Posterior vena cava (tissue), 2 donors: ENCODE measurements around the gene MRPL43. TPM values are rescaled to one million over a fixed set of nuclear protein-coding genes. Genes with fewer than 3 reads are reported as not detected.

Experiments
- DNase-seq: peaks from one replicate; pipeline ENCODE4 v3.0.0-alpha.2; 2020; ENCODE audit warnings: low spot score
- intact Hi-C, 2 donors: fragments of 100-400 bp; cut with DNase I; formaldehyde crosslinking; loops; one replicate each; pipeline versions ENCODE4 v1.14.1 to v1.14.2; 2022 to 2023
- total RNA-seq, 2 donors: library from RNA; stranded (reverse); fragmentation: NEBNext Ultra II Directional; extraction: Animal tissue kit (Norgen Biotek cat#: 25700); gene quantifications; one replicate each; pipeline ENCODE4 v1.2.1, GENCODE V29; 2021
- donor health status: DM: yes; HTN: yes; CAD: no.
- donor health status: DM: yes; HTN: yes; CAD: no.

The MRPL43 gene
- total RNA-seq, 2 donors from 2014 or later = 48.6 to 53.9 TPM

DNA sequence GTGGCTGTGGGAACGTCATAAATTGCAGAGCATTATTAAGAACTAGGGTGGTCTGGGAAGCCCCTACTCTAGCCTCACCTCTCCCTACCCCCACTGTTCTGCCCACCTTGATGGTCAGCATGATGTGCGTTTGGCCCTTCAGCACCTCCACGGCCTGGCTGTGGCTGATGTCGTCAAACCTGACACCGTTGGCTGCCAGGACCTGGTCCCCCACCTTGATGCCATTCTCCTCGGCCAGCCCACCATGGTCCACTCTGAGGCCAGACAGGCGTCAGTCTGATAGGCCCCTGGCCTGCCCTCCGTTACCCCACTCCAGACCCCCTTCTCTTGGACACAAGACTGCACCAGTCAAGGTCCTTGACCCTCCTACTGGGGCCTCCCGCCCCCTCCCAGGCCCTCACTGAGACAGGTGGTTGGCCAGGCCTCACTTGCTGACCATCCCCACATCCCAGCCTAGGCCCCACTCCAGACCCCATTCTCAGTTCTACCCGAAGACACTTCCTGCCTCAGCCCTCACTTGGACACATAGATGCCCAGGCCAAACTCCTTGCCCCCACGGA is 34.5 kb upstream of the MRPL43 start:
- no peak for DNase-seq
- intact Hi-C loops = no loop called here

DNA sequence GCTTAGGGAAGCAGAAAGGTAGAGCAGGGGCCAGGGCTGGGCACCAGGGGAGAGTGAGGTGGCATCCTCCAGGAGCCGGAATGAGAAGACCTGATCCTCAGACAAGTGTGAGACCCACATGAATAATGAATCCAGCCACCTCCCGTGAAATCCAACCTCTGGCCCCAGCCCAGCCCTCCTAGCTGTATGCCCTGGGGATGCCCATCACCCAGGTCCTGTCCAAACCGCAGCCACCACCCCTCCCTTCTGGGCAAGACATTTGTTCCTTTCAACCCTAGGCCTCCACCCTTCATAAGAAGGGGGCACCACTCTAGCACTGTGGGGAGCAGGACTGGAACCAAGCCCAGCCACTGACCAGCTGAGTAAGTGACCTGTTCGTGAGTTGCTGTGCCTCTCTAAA is 33.9 kb upstream of the MRPL43 start:
- intact Hi-C loops = no loop called here
- DNase-seq = no peak

DNA sequence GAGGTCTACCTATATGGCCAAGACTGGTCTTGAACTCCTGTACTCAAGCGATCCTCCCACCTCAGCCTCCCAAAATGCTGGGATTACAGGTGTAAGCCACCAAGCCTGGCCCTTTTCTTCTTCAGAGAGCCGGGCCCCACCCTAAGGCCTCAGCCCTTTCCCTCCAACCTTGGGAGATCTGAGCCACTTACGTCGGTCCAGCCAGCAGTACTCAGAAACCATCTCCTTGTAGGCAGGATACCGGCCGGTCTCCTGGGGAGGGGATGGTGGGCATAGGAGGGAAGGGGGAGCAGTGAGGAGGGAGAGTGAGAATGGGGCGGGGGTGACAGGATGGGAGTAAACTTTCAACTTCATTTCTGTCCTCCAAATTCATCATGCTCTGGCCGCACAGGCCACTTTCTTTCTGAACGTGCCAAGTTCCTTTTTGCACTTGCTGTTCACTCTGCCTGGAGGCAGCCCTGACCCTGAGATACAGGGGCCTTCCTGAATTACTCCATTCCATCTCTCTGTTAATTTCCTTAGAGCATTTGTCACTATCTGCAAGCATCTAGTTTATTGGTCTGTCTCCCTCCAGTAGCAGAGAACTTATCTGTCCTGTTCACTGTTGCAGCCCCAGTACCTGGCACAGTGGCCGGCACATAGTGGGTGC is 33.3 kb upstream of the MRPL43 start:
- no peak for DNase-seq
- intact Hi-C loops = no loop called here

DNA sequence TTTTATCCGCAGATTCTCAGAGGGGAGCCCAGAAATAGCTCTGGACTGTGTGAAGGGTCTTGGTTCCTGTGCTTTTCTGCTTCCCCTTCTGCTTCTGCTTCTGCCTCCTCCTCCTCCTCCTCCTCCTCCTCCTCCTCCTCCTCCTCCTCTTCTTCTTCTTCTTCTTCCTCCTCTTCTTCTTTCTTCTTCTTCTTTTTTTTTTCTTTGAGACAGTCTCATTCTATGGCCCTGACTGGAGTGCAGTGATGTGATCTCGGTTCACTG is 32.1 kb upstream of the MRPL43 start:
- intact Hi-C loops = no loop called here
- DNase-seq = no peak

DNA sequence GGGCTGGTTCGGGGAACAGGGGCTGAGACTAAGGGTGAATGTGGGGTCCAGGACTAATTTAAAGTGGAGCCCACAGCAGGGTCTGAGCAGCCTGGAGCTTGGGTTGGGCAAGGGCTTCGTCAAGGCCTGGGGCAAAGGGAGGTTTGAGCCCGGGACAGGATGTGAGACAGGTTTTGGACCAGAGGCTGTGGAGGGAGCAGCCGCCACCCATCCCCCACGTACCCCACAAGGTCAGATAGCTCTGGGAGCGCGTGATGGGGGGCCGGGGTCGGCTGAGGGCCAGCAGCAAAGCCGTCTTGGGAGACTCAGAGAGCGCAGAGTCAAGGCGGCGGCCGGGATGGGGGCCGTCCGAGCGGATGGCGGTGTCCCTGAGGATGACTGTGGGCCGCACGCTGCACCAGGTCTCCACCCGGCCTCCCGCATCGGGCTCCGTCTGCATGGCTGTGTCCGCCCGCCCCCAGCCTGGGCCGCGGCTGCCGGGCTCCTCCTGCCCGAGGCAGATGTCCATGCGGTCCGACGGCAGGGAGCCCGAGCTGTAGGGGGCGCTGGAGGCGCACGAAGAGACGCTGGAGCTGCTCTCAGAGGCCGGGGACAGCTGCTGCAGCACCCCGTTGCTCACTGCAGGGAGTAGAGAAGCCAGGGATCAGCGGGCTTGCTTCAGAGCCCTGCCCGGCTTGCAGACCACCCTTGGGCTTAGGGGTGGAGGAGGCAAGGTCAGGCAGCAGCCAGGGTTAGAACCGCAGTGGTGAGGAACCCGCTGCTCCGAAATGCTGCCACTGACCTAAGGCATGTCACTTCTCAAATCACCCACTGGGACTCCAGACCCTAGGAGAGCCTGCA is 31.5 kb upstream of the MRPL43 start:
- intact Hi-C loops = no loop called here
- peak; percentile 96 for DNase-seq

DNA sequence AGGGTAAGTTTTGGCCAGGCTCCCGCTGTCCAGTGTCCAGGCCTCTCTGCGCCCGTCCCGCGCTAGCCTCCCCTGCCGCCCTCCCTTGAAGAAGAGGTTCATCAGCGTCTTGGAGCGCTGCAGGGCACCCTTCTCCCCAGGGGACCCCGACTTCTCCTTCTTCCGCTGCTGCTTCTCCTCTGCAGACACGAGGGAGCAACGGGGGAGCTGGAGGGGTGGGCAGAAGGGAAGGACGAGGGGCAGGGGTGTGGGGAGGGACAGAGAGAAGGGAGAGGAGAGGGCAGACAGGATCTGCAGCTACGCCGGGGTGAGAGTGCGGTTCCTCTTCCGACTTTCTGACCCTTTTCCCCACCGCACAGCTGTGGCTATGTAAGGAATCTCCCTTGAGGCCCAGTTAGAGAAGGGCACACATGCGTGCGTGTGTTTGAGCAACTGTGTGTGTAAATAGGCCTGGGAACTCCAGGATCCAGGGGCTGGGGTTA is 30.9 kb upstream of the MRPL43 start:
- DNase-seq = no peak
- intact Hi-C loops = no loop called here

DNA sequence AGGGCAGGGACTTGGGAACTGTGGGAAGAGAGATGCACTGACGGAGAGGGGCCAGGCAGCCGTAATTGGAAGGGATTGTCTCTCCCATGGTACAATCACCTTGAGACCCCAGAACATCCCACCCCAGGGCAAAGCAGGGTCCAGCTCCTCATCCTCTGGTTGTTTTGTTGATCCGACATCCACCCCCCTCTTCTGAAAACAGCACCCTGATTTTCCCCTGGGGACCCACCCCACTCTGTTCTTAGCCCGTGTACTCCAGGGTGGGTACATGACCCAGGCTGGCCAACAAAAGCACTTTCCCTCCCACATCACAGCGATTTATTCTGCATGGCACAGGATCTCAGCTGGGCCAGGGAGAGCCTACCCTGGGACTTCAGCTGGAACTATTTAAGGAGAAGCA is 29.5 kb upstream of the MRPL43 start:
- DNase-seq = no peak
- intact Hi-C loops = no loop called here

DNA sequence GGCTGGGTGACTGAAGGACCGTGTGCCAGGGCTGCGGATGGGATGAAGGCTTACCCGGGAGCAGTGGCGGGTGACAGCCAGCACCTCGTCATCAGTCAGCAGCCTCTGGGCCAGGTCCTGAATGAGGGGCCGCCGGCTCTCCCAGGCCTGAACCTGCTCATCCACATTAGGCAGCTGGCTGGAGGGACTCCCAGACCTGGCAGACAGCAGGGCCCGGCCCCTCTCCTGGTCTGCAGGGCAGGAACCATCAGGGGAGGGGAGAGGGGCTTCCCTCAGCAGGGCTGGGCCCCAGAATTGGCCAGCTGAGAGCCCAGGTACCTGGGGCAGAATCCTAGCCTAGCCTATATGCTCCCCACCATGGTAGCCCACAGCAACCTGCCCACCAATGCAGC is 28.3 kb upstream of the MRPL43 start:
- intact Hi-C loops = no loop called here
- no peak for DNase-seq

DNA sequence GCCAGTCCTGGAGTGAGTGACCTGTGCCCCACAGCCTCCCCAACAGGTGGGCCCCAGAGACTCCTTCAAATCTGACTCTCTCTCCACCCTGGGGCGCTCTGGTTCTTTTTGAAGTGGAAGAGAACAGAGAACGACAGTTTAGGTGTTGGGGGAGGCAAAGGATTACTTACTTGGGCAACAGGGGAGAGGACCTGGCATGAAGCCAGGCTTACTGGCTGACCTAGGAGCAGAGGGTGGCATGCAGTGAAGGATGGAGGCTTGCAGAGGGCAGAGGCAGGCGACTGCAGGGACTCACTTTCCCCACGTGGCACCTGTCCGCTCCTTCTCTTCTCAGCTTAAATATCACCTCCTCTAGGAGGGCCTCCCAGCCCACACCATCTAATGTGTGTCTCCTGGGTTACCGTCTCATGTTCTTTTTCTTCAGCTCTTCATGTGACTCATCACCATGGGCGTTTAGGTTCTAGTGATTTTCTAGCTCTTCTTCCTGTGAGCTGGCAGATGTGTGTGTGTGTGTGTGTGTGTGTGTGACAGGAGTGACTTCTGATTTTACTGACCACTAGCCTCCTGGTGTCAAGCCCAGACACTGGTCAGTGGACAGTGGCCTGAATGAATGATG is 27.8 kb upstream of the MRPL43 start:
- intact Hi-C loops = no loop called here
- no peak for DNase-seq

DNA sequence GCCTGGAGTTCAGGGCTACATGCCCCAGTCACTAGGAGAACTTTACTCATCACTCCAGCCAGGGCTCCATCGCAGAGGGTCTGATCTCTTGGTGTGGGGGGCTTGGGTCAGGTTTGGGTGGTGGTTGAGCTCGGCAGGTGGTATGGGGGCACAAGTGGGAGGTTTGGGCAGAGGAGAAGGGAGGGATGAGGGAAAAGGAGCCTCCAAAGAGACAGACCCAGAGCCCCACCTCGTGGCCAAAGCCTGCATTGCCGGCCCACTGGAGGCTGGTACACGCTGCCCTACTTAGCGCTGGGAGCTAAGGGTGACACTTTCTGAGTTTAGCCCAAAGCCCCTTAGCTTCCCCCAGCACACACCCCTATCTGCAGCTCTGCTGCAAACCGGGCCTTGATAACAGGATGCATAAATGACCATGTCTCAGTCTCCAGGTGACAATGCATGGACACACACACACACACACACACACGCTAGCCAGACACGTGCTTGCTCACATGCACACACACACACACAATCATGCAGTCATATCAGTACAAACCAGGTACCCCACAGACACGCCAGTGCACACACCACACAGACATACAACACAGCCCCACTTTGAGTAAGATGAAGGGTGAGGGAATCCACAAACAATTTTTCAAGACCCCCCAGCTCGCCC is 27.1 kb upstream of the MRPL43 start:
- intact Hi-C loops = no loop called here
- peak; percentile 92 for DNase-seq

DNA sequence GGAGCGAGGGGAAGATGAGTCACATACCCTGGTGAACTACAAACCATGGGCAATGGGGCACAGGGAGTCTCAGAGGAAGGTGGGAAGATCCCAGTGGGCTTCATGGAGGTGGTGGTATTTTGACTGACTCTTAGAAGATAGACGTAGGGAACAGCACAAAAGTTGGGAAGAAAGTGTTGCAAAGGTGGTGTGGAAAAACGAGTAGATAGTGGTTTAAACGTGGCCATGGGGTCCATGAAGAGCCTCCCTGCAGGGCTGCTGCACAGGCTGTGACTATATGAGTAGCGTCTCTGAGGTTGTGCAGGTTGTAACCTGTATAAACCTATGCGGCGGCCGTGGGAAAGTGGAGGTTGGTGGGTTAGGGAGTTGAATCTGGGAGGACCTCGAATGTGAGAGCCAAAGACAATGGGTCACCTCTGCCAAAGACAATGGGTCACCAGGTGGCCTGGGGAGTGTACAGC is 26.1 kb upstream of the MRPL43 start:
- intact Hi-C loops = loop anchor here in 1 of 2 donors (2.0 kb wide), 1 partner anchor 15 kb away; the partner anchor contains the start of gene LZTS2
- no peak for DNase-seq

DNA sequence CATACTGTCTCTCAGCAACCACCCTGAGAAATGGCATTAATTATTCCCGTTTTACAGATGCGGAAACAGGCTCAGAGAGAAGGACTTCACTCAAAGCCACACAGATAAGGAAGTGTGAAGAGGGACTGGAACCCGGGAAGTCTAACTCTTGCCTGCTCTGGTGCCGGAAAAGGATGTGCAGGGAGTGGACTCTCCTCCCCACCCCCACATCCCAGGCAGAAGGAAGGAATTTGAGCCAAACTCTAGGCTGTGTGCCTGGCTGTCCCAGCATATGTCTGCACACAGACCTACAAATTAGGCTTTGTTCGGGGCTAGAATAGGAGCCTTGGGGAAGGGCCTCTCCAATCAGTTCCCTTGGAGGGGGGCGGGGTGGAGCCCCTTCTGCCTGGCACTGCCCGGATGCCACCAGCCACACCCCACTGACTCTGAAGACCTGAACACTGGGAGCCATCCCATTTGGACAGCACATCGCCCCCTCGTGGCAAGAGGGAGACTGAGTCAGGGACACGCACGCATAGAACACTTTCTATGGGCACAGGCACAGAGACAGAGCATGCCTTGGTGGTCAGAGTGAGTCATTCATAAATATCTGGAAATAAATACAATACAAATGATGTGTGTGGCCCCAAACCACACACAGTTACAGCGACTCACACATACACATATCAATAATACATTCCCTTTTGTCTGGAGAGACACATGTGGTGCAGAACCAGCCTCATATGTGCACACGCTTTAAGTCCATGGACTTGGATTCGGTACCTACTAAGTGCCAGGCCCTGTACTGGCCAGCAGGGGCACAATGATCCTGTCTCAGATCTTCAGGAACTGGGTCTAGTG is 25.4 kb upstream of the MRPL43 start:
- DNase-seq = peak; percentile 96
- intact Hi-C loops = loop anchor here in 1 of 2 donors (2.0 kb wide), 1 partner anchor 14 kb away; the partner anchor contains the start of gene LZTS2

DNA sequence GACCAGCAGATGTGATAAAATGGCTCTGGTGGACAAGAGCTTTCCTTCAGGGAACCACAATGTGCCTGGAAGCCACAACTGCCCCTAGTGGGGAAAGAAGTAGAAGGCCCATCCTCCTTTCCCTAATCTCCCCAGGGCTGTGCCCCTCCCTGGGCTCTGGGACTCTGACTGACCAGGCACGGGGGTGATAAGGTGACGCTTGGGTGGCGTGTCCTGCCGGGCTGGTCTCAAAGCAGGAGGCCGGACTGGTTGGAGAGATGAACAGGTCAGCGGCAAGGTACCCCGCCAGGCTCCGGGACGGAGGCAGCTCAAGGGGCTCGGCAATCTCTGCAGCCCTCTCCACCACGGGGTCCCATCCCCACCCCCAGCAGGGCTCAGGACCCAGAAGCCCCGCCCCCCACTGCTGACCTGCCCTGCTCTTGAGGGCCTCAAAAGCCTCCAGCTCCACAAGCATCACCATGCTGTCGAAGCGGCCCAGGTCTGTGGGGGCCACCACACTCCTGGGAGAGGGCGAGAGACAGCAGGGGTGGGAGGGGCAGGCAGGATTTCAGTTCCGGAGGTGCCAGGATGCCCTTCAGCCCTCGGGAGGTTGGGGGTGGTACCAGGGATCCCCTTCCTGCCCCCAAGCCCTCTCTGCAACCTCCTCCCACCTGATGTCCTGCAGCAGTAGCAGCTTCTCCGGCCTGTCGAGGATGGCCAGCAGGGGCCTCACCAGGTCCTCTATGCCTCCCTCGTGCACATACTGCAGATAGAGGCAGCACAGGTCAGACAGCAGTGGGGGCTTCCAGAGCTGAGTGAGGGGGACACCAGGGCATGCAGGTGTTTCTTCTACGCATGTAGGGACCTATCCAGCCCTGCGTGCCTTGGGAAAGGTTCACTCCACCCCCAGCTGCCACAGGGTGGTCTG is 24.5 kb upstream of the MRPL43 start:
- DNase-seq = no peak
- intact Hi-C loops = loop anchor here in 1 of 2 donors (2.0 kb wide), 1 partner anchor 13 kb away; the partner anchor contains the start of gene LZTS2

DNA sequence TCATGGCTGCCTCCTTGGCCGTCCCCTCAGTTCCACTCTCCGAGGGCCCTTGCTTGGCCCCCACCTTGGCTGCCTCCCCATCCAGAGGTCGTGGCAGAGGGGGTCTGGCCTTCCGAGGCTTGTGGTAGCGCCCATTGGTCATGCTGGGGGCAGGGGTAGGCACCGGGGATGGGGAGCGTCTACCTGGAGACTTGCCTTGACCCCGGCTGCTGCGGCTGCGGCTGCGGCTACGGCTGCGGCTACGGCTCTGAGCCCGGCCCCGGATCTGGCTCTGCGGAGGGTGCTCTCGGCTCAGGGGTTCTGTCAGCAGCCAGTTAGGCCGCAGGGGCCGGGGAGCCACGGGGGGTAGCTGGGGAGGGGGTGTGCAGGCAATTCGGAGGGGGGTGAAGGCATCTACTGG is 23.0 kb upstream of the MRPL43 start:
- intact Hi-C loops = no loop called here
- no peak for DNase-seq

DNA sequence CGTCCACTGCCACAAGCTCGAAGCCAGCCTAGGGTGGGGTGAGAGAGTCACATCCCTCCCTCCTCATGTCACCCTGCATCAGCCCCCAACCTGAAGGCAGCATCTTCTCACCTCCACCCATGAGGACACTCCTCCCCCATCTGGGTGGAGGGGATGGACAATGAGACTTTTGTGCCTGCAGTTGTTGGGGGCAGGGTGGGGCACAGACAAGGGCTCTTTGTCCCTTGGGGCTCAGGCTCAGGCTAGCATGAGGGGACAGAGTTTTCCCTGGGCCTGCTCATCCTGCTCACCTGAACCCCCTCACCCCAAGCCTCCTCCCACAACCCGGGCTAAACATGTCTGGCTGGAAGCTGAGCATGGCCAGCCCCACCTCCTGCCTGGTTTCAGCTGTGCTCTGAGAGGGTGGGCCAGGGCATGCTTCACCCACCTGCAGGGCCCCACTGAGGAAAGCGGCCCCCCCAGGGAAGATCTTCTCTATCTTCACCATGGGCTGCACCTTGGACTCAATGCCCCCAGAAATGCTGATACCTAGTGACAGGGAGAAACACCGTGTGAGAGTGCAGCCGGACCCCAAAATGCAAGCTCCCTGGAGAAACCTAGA is 21.6 kb upstream of the MRPL43 start:
- intact Hi-C loops = no loop called here
- DNase-seq = no peak

DNA sequence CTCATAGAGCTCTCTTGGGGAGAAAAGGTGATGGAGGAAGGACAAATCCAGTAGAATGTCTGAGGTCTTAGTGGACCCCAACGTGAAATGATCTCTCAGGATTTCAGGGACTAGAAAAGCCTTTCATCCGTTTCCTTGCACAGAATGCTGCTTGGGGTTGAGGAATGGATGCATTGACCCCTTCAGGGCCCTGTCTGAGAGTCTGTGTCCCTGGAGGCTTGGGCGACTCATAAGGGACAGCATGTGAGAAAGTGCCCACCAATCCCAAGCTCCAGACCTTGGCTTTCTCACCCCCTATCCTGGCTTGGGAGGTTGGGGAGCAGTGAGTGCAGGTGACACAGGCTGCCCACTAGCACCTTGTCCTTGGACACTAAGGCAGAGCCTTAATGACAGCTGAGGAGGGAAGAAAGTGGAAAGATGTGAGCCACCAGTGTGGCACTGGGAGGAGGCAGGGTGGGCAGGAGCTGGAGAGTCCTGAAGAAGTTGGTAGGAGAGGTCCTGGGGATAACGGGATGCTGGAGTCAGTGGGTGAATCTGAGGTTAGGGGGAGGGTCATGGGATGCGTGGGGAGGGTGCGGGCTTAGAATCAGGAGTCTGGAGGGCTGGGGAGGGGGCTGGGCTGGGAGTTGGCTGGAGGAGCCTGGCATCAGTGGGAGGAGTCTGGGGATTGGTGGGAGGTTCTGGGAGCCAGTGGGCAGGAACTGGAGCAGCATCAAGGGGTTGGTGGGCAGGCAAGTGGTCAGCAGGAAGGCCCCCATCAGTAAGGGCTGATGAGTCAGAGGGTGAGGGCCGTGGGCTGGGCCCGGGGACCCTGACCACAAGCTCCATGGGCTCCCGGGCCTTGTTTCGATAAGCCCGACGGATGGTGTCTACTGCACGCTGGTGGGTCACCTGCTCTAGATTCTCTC is 20.9 kb upstream of the MRPL43 start:
- DNase-seq = no peak

More for the DNA sequence above, 20.9 kb upstream of the MRPL43 start:
- intact Hi-C loops = no loop called here
